ENCODE results near the gene RHBDL2.

Gene RHBDL2

GRCh38 chr1:38905985-38906384 is 35.6 kb downstream of the RHBDL2 start:
- no peak for DNase-seq (ENCODE audit: low spot score)
- POLR2A ChIA-PET (ENCODE audit: low non-redundant PET), result no interaction called here
- H3K27ac ChIP-seq, result no peak overlapping the region
- TF ChIP-seq CTCF (conservative IDR thresholded peaks at IDR 0.05; ENCODE audit: low read depth), result no peak
- CTCF ChIA-PET, result no interaction called here

- no peak for DNase-seq (ENCODE audit: low spot score)
- POLR2A ChIA-PET (ENCODE audit: low non-redundant PET), result no interaction called here
- H3K27ac ChIP-seq, result peak overlapping the region; percentile 27; the same call in 1 of the 2 replicates
- CTCF ChIA-PET, result no interaction called here
- no peak for TF ChIP-seq CTCF (conservative IDR thresholded peaks at IDR 0.05; ENCODE audit: low read depth)
Observed at GRCh38 chr1:38899560-38899959, 42.1 kb downstream of the RHBDL2 start.

- CTCF ChIA-PET, result no interaction called here
- no peak overlapping the region; the same call in 1 of the 2 replicates for H3K27ac ChIP-seq
- POLR2A ChIA-PET (ENCODE audit: low non-redundant PET), result no interaction called here
- TF ChIP-seq CTCF (conservative IDR thresholded peaks at IDR 0.05; ENCODE audit: low read depth), result no peak
- peak; percentile 45 for DNase-seq (ENCODE audit: low spot score)
Observed at GRCh38 chr1:38898653-38899230, 42.9 kb downstream of the RHBDL2 start.

GRCh38 chr1:38896169-38896568 is 45.5 kb downstream of the RHBDL2 start:
- no peak for DNase-seq (ENCODE audit: low spot score)
- ChIA-PET POLR2A (ENCODE audit: low non-redundant PET) (no interaction called here), CTCF (interaction anchor here (1.6 kb wide), 1 partner anchor 68 kb away, joined by 4 read pairs; no protein-coding TSS in a partner anchor)
- no peak overlapping the region for H3K27ac ChIP-seq
- TF ChIP-seq CTCF (conservative IDR thresholded peaks at IDR 0.05; ENCODE audit: low read depth), result no peak

GRCh38 chr1:38892976-38893375 is 48.7 kb downstream of the RHBDL2 start:
- TF ChIP-seq CTCF (conservative IDR thresholded peaks at IDR 0.05; ENCODE audit: low read depth), result no peak
- DNase-seq (ENCODE audit: low spot score), result no peak
- CTCF ChIA-PET, result interaction anchor here (0.5 to 0.8 kb wide), 2 partner anchors 72 to 437 kb away, joined by 4 read pairs; no protein-coding TSS in a partner anchor
- POLR2A ChIA-PET (ENCODE audit: low non-redundant PET), result no interaction called here
- H3K27ac ChIP-seq, result no peak overlapping the region

- ChIA-PET POLR2A (ENCODE audit: low non-redundant PET) (no interaction called here), CTCF (interaction anchor here (0.6 kb wide), 2 partner anchors 970 to 1374 kb away, joined by 3 read pairs; no protein-coding TSS in a partner anchor)
- H3K27ac ChIP-seq, result no peak overlapping the region
- DNase-seq (ENCODE audit: low spot score), result peak; percentile 20
- TF ChIP-seq CTCF (conservative IDR thresholded peaks at IDR 0.05; ENCODE audit: low read depth), result no peak
Observed at GRCh38 chr1:38891753-38892152, 49.9 kb downstream of the RHBDL2 start.
